GM12864 (cell line): Measurements from ENCODE around the gene RNF10.

Experiments
- DNase-seq: peaks from one replicate; pipeline ENCODE4 v3.0.0-alpha.2; 2011; ENCODE audit warnings: low read depth
- H3K4me3 ChIP-seq: 2 replicates; pipeline ENCODE4 v1.5.1; 2011; ENCODE audit warnings: mild to moderate bottlenecking, low read depth, low read length, control low read depth
- CTCF ChIP-seq: IDR thresholded peaks from 2 replicates; pipeline ENCODE4 v1.5.1; 2011; ENCODE audit warnings: low read depth, mild to moderate bottlenecking, moderate library complexity, low read length, control low read depth, inconsistent platforms; ENCODE audit errors: missing control alignments

The RNF10 gene

GRCh38 chr12:120495186-120495730, 38.9 kb upstream of the RNF10 start:
- no peak for TF ChIP-seq CTCF
- no peak for DNase-seq
- H3K4me3 ChIP-seq: peak overlapping the region; percentile 99

DNA sequence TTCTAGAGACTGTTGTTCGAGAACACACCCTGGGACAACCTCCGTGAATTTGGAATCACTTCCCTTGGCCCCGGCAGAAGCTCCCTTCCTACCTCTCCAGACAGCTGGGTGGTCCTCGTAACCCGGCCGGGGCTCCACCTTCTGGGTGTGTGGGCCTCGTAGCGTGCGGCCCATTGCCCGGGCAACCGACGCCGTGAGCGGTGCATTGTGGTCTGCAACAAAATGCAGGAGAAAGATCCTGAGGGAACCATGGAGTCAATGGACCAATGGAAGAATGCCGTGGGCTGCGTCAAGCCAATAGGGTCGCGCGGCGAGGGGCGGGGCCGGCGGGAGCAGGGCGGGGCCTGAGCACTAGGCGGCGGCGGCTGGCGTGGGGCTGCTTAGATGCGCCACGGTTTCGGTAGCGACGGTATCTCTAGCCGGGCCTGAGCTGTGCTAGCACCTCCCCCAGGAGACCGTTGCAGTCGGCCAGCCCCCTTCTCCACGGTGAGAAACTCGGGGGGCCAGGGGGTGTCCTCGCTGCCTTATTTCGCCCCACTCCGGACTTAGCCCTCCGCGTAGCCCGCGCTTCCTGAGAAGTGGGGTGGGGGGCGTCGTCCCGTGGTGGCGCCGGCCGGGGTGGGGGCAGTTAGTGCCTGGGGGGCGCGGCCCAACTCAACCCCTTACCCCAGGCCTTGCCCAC, 38.3 kb upstream of the RNF10 start, which contains the start of gene DYNLL1:
Gene DYNLL1 (plus strand): TSS at position 383 of the 682 bp plus-strand sequence. CDS start 309 bp downstream, outside the sequence.
- H3K4me3 ChIP-seq: peak within 1 kb of the TSS; percentile 99
- no peak for TF ChIP-seq CTCF
- peak; percentile 90 for DNase-seq

- peak overlapping the region; percentile 99 for H3K4me3 ChIP-seq
- DNase-seq: no peak
- TF ChIP-seq CTCF: peak; percentile 19
These were observed 37.5 kb upstream of the RNF10 start for GRCh38 chr12:120496413-120497340.

DNA sequence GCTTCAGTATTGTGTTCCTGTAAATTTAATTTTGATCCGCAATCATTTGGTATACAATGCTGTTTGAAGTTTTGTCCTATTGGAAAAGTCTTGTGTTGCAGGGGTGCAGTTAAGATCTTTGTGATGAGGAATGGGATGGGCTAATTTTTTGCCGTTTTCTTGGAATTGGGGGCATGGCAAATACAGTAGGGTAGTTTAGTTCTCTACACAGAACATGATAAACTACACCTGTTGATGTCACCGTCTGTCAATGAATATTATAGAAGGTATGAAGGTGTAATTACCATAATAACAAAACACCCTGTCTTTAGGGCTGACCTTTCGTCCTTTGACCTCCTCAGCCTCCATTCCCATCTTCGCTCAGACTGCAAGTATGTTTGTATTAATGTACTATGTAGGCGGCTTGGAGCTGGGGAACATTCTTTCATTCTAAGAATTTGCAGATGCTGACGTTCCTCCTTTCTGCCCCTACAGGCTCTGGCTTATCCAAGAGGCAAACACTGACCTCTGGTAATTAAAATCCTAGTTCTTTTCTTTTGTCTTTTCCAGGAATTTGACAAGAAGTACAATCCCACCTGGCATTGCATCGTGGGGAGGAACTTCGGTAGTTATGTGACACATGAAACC, 36.5 kb upstream of the RNF10 start:
- no peak for DNase-seq
- TF ChIP-seq CTCF: no peak
- H3K4me3 ChIP-seq: peak overlapping the region; percentile 99

- DNase-seq: no peak
- TF ChIP-seq CTCF: no peak
- no peak overlapping the region for H3K4me3 ChIP-seq
These were observed 35.2 kb upstream of the RNF10 start for GRCh38 chr12:120498870-120499515.

- no peak overlapping the region for H3K4me3 ChIP-seq
- DNase-seq: no peak
- TF ChIP-seq CTCF: no peak
These were observed 33.6 kb upstream of the RNF10 start for GRCh38 chr12:120500581-120500980.
